ENCODE data around the gene EMC1. TPM values are rescaled to one million over a fixed set of nuclear protein-coding genes. Genes with fewer than 3 reads are reported as not detected.
"Not testable (repeated sequence)": the region's sequence is repeated elsewhere in the genome, so short reads cannot be mapped to it uniquely, and the experiment has no call there.

EMC1 gene
- total RNA-seq, 1 donor from 2014 or later, result 52.2 TPM

GRCh38 chr1:19273106-19273843, 22.0 kb upstream of the EMC1 start:
- Mint-ChIP-seq H3K4me3 (ENCODE audit: unreplicated experiment) (no peak overlapping the region), H3K4me1 (ENCODE audit: unreplicated experiment) (no peaks in the 10 kb centered on the region), H3K36me3 (ENCODE audit: unreplicated experiment) (peaks cover 7% of the 10 kb centered on the region), H3K27me3 (ENCODE audit: unreplicated experiment) (no peaks in the 10 kb centered on the region), H3K9me3 (ENCODE audit: unreplicated experiment) (no peaks in the 10 kb centered on the region), H3K27ac (ENCODE audit: unreplicated experiment) (no peak overlapping the region)
- TF ChIP-seq, protein P1, sequence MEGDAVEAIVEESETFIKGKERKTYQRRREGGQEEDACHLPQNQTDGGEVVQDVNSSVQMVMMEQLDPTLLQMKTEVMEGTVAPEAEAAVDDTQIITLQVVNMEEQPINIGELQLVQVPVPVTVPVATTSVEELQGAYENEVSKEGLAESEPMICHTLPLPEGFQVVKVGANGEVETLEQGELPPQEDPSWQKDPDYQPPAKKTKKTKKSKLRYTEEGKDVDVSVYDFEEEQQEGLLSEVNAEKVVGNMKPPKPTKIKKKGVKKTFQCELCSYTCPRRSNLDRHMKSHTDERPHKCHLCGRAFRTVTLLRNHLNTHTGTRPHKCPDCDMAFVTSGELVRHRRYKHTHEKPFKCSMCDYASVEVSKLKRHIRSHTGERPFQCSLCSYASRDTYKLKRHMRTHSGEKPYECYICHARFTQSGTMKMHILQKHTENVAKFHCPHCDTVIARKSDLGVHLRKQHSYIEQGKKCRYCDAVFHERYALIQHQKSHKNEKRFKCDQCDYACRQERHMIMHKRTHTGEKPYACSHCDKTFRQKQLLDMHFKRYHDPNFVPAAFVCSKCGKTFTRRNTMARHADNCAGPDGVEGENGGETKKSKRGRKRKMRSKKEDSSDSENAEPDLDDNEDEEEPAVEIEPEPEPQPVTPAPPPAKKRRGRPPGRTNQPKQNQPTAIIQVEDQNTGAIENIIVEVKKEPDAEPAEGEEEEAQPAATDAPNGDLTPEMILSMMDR (IDR thresholded peaks at IDR 0.05), result no peak
- no peak for DNase-seq (ENCODE audit: extremely low spot score, unreplicated experiment)

DNA sequence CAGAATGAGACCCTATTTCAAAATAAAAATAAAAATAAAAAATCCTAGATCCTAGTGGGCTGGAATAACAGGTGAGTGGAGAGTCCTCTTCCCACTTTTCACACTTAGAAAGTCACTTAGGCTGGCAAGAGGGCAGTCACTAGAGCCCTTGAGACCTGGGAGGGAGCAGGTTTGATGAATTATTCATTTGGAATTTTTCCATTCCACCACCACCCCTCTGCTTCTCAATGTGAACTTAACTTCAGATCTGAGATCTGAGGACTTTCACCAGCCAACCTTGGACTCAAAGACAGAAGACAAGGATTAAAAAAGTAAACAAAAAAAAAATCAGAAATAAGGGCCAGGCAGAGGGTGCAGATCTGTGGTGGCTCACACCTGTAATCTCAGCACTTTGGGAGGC, 20.7 kb upstream of the EMC1 start:
- TF ChIP-seq, protein P1 (IDR thresholded peaks at IDR 0.05), result no peak
- DNase-seq (ENCODE audit: extremely low spot score, unreplicated experiment), result no peak
- Mint-ChIP-seq H3K27ac (ENCODE audit: unreplicated experiment) (no peak overlapping the region), H3K4me3 (ENCODE audit: unreplicated experiment) (no peak overlapping the region), H3K27me3 (ENCODE audit: unreplicated experiment) (no peaks in the 10 kb centered on the region), H3K36me3 (ENCODE audit: unreplicated experiment) (peaks cover 8% of the 10 kb centered on the region), H3K4me1 (ENCODE audit: unreplicated experiment) (no peaks in the 10 kb centered on the region), H3K9me3 (ENCODE audit: unreplicated experiment) (no peaks in the 10 kb centered on the region)

DNA sequence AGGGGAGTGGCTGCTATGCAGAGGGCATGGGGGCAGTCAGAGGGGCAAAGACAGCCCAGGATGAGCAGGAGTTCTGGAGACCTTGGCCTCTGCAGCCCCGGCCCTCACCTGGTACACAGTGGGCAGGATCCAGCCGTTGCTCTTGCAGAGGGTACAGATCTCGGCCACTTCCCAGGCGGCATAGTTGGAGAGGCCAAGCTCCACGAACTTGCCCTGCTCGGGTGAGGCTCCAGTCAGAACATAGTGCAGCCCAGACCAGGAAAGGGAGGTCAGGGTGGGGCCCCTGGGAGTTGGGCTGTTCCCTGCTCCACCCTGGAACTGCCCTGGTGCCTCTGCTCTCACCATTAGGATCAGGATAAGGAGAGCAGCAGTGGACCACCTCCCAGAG, 19.0 kb upstream of the EMC1 start:
- DNase-seq (ENCODE audit: extremely low spot score, unreplicated experiment); H3K27ac Mint-ChIP-seq (ENCODE audit: unreplicated experiment); H3K4me1 Mint-ChIP-seq (ENCODE audit: unreplicated experiment); H3K27me3 Mint-ChIP-seq (ENCODE audit: unreplicated experiment); H3K4me3 Mint-ChIP-seq (ENCODE audit: unreplicated experiment); H3K9me3 Mint-ChIP-seq (ENCODE audit: unreplicated experiment): not testable (repeated sequence)
- peaks cover 11% of the 10 kb centered on the region for H3K36me3 Mint-ChIP-seq (ENCODE audit: unreplicated experiment)

GRCh38 chr1:19269427-19270342, 18.4 kb upstream of the EMC1 start:
- H3K27me3 Mint-ChIP-seq (ENCODE audit: unreplicated experiment); H3K27ac Mint-ChIP-seq (ENCODE audit: unreplicated experiment); DNase-seq (ENCODE audit: extremely low spot score, unreplicated experiment); H3K4me3 Mint-ChIP-seq (ENCODE audit: unreplicated experiment); H3K4me1 Mint-ChIP-seq (ENCODE audit: unreplicated experiment); H3K9me3 Mint-ChIP-seq (ENCODE audit: unreplicated experiment): not testable (repeated sequence)
- peaks cover 11% of the 10 kb centered on the region for H3K36me3 Mint-ChIP-seq (ENCODE audit: unreplicated experiment)

- no peaks in the 10 kb centered on the region for H3K27me3 Mint-ChIP-seq (ENCODE audit: unreplicated experiment)
- no peak overlapping the region for H3K4me3 Mint-ChIP-seq (ENCODE audit: unreplicated experiment)
- H3K27ac Mint-ChIP-seq (ENCODE audit: unreplicated experiment), result no peak overlapping the region
- peaks cover 9% of the 10 kb centered on the region for H3K36me3 Mint-ChIP-seq (ENCODE audit: unreplicated experiment)
- no peak for DNase-seq (ENCODE audit: extremely low spot score, unreplicated experiment)
- no peaks in the 10 kb centered on the region for H3K4me1 Mint-ChIP-seq (ENCODE audit: unreplicated experiment)
- H3K9me3 Mint-ChIP-seq (ENCODE audit: unreplicated experiment), result no peaks in the 10 kb centered on the region
- TF ChIP-seq, protein P1 (IDR thresholded peaks at IDR 0.05), result no peak
Measured at GRCh38 chr1:19268445-19268844, 17.1 kb upstream of the EMC1 start.

- H3K36me3 Mint-ChIP-seq (ENCODE audit: unreplicated experiment), result peaks cover 15% of the 10 kb centered on the region
- no peaks in the 10 kb centered on the region for H3K4me1 Mint-ChIP-seq (ENCODE audit: unreplicated experiment)
- TF ChIP-seq, protein P1 (IDR thresholded peaks at IDR 0.05), result no peak
- DNase-seq (ENCODE audit: extremely low spot score, unreplicated experiment), result no peak
- no peak overlapping the region for H3K4me3 Mint-ChIP-seq (ENCODE audit: unreplicated experiment)
- no peaks in the 10 kb centered on the region for H3K9me3 Mint-ChIP-seq (ENCODE audit: unreplicated experiment)
- no peak overlapping the region for H3K27ac Mint-ChIP-seq (ENCODE audit: unreplicated experiment)
- H3K27me3 Mint-ChIP-seq (ENCODE audit: unreplicated experiment), result no peaks in the 10 kb centered on the region
Measured at GRCh38 chr1:19262744-19263143, 11.4 kb upstream of the EMC1 start.

Data from osteocyte (in vitro differentiated cells).